Activated T-cell treated with anti-CD3 and anti-CD28 coated beads, Interleukin-2, amount 50 U/mL, for 24 hours (primary cell): Measurements from ENCODE around the gene APBA3.

Source experiments
- DNase-seq: peaks from one replicate; pipeline ENCODE4 v3.0.0-alpha.2; 2020
- H3K27ac Mint-ChIP-seq: 2 replicates; pipeline ENCODE4 v1.8.0; 2020; ENCODE audit warnings: mild to moderate bottlenecking, mixed read lengths
- H3K27me3 Mint-ChIP-seq: 2 replicates; pipeline ENCODE4 v1.8.0; 2020; ENCODE audit warnings: mixed read lengths
- H3K36me3 Mint-ChIP-seq: 2 replicates; pipeline ENCODE4 v1.8.0; 2020; ENCODE audit warnings: low read depth, mixed read lengths
- H3K4me1 Mint-ChIP-seq: 2 replicates; pipeline ENCODE4 v1.8.0; 2020; ENCODE audit warnings: low read depth, mixed read lengths
- H3K4me3 Mint-ChIP-seq: 2 replicates; pipeline ENCODE4 v1.8.0; 2020; ENCODE audit warnings: mild to moderate bottlenecking, moderate library complexity, mixed read lengths
- H3K9me3 Mint-ChIP-seq: 2 replicates; pipeline ENCODE4 v1.8.0; 2020; ENCODE audit warnings: mixed read lengths

The APBA3 gene

GRCh38 chr19:3752492-3752891 lies 9.0 kb downstream of the APBA3 start:
- Mint-ChIP-seq H3K4me1 (peaks cover 15% of the 10 kb centered on the region), H3K36me3 (peaks cover 58% of the 10 kb centered on the region), H3K4me3 (no peak overlapping the region), H3K27me3 (no peaks in the 10 kb centered on the region), H3K9me3 (no peaks in the 10 kb centered on the region), H3K27ac (no peak overlapping the region)
- no peak for DNase-seq

DNA sequence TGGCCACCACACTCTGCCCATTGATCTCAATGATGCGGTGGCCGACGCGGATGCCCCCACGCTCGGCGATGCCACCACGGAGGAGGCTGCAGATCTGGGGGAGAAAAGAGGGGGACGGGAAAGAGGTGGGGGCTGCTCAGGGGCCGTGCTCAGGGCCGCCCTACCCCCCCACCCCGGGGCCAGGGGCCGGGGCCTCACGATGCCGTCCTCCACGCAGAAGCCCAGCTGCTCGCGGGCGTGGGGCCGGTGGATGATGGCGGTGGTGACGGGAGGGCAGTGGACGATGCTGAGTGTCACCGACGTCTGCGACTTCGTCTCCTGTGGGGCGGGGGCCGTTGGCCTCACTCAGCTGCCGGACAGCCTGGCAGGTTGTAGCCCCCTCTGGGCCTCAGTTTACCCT lies 10.3 kb downstream of the APBA3 start:
- Mint-ChIP-seq H3K36me3 (peaks cover 52% of the 10 kb centered on the region), H3K4me1 (peaks cover 11% of the 10 kb centered on the region)

DNA sequence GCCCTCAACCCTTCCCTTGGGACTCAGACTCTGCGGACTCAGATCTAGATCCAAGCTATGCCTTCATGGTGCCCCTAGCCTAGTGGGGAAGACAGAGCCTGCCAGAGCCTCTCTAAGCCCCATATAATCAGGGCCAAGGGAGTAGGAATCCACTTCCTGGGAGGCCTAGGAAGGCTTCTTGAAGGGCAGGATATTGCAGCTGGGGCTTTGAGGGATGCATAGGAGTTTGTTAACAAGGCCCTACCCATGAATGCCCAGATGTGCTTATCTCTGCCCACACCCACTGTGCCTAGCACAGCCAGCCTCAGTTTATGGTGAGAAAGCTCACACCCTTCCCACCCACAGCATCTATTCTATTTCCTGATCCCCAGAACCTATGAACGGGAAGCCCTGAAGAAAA lies 11.3 kb downstream of the APBA3 start:
- H3K9me3 Mint-ChIP-seq: no peaks in the 10 kb centered on the region
- no peaks in the 10 kb centered on the region for H3K27me3 Mint-ChIP-seq
- peaks cover 46% of the 10 kb centered on the region for H3K36me3 Mint-ChIP-seq
- H3K27ac Mint-ChIP-seq: no peak overlapping the region
- no peak overlapping the region for H3K4me3 Mint-ChIP-seq
- peaks cover 6% of the 10 kb centered on the region for H3K4me1 Mint-ChIP-seq
- no peak for DNase-seq

More for the DNA sequence above, 10.3 kb downstream of the APBA3 start:
- Mint-ChIP-seq H3K9me3 (no peaks in the 10 kb centered on the region), H3K27me3 (no peaks in the 10 kb centered on the region), H3K4me3 (no peak overlapping the region), H3K27ac (no peak overlapping the region)
- DNase-seq: no peak

GRCh38 chr19:3748965-3749364 lies 12.5 kb downstream of the APBA3 start:
- Mint-ChIP-seq H3K36me3 (peaks cover 34% of the 10 kb centered on the region), H3K4me1 (no peaks in the 10 kb centered on the region), H3K4me3 (no peak overlapping the region), H3K27ac (no peak overlapping the region), H3K27me3 (no peaks in the 10 kb centered on the region), H3K9me3 (no peaks in the 10 kb centered on the region)
- DNase-seq: no peak

DNA sequence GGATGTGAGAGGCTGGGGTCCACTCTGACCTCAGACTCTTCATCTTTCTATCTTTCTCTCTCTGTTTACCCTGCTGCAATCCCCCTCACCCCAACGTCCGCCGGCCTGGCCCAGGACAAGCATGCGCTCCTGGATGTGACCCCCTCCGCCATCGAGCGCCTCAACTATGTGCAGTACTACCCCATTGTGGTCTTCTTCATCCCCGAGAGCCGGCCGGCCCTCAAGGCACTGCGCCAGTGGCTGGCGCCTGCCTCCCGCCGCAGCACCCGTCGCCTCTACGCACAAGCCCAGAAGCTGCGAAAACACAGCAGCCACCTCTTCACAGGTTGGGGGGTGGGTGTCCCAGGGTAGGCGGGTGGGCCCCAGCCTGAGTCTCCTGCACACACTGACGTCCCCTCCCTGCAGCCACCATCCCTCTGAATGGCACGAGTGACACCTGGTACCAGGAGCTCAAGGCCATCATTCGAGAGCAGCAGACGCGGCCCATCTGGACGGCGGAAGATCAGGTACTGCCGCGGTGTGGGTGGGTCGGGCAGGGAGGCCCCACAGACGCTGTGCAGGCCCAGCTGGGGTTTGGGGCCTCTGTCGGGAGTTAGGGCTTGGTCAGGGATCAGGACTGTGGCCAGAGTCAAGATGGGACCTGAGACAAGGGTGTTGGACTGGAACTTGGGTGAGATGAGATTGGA lies 15.0 kb downstream of the APBA3 start:
- no peak overlapping the region for H3K4me3 Mint-ChIP-seq
- H3K36me3 Mint-ChIP-seq: peaks cover 19% of the 10 kb centered on the region

DNA sequence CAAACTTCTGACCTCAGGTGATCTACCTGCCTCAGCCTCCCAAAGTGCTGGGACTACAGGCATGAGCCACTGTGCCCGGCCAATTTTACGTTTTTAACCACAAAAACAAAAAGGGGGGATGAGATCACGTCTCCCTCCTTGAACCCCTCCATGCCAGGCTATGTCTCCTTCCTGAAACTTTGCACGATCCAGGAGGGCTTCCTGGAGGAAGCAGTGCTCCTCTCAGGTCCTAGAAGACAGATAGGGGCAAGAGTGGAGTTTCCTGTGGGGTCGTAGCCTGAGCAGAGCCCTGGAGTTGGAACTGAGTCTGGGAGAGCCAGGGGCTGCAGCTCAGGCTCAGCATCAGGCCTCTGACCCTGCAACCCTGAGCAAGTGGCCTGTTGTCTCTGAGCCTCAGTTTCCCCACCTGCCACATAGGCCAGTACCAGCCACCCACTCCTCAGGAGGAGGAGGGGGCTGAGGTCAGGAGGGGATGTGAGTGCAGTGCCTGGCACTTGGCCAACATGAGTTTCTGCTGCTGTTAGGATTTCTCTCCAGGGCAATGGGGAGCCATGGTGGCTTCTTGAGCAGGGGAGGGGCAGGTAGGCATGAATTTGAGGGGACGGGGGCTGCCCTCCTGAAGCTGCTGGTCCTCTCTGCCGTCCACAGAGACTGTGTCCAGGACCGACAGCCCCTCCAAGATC lies 16.0 kb downstream of the APBA3 start:
- DNase-seq: no peak
- H3K9me3 Mint-ChIP-seq: no peaks in the 10 kb centered on the region
- H3K27me3 Mint-ChIP-seq: no peaks in the 10 kb centered on the region
- H3K4me3 Mint-ChIP-seq: no peak overlapping the region
- H3K4me1 Mint-ChIP-seq: no peaks in the 10 kb centered on the region
- no peak overlapping the region for H3K27ac Mint-ChIP-seq
- peaks cover 12% of the 10 kb centered on the region for H3K36me3 Mint-ChIP-seq

More for the DNA sequence above, 15.0 kb downstream of the APBA3 start:
- Mint-ChIP-seq H3K4me1 (no peaks in the 10 kb centered on the region), H3K27me3 (no peaks in the 10 kb centered on the region), H3K9me3 (no peaks in the 10 kb centered on the region), H3K27ac (no peak overlapping the region)
- DNase-seq: no peak

- no peak for DNase-seq
- H3K27ac Mint-ChIP-seq: no peak overlapping the region
- H3K4me3 Mint-ChIP-seq: no peak overlapping the region
- peaks cover 11% of the 10 kb centered on the region for H3K4me1 Mint-ChIP-seq
- no peaks in the 10 kb centered on the region for H3K27me3 Mint-ChIP-seq
- no peaks in the 10 kb centered on the region for H3K36me3 Mint-ChIP-seq
- H3K9me3 Mint-ChIP-seq: no peaks in the 10 kb centered on the region
Observed at GRCh38 chr19:3743486-3743885, 18.0 kb downstream of the APBA3 start.

- Mint-ChIP-seq H3K4me1 (peaks cover 15% of the 10 kb centered on the region), H3K27ac (no peak overlapping the region), H3K36me3 (no peaks in the 10 kb centered on the region), H3K4me3 (no peak overlapping the region), H3K9me3 (no peaks in the 10 kb centered on the region), H3K27me3 (no peaks in the 10 kb centered on the region)
- no peak for DNase-seq
Observed at GRCh38 chr19:3740431-3740830, 21.1 kb downstream of the APBA3 start.

DNA sequence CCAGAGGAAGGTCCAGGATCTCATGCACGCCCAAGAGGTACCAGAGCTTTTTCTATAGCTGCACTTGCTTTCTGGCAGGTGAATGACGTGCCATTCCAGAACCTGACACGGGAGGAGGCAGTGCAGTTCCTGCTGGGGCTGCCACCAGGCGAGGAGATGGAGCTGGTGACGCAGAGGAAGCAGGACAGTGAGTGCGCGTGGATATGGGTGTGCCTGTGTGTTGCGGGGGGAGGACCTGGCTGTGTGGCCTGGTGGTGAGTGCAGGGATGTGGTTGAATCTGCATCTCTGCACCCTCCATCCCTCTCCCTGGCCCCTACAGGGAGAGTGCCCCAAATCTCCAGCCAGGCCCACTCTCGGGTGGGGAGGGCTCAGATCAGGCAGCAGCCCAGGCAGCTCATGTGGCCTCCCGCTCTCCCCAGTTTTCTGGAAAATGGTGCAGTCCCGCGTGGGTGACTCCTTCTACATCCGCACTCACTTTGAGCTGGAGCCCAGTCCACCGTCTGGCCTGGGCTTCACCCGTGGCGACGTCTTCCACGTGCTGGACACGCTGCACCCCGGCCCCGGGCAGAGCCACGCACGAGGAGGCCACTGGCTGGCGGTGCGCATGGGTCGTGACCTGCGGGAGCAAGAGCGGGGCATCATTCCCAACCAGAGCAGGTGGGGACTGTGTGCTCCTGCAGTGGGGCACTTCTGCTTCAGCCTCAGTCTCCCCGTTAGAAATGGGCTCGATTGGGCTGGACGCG lies 22.8 kb downstream of the APBA3 start:
- H3K4me1 Mint-ChIP-seq: peaks cover 15% of the 10 kb centered on the region
- no peak overlapping the region for H3K4me3 Mint-ChIP-seq
- H3K36me3 Mint-ChIP-seq: no peaks in the 10 kb centered on the region
- H3K9me3 Mint-ChIP-seq: no peaks in the 10 kb centered on the region
- H3K27ac Mint-ChIP-seq: no peak overlapping the region
- no peak for DNase-seq
- H3K27me3 Mint-ChIP-seq: no peaks in the 10 kb centered on the region

DNA sequence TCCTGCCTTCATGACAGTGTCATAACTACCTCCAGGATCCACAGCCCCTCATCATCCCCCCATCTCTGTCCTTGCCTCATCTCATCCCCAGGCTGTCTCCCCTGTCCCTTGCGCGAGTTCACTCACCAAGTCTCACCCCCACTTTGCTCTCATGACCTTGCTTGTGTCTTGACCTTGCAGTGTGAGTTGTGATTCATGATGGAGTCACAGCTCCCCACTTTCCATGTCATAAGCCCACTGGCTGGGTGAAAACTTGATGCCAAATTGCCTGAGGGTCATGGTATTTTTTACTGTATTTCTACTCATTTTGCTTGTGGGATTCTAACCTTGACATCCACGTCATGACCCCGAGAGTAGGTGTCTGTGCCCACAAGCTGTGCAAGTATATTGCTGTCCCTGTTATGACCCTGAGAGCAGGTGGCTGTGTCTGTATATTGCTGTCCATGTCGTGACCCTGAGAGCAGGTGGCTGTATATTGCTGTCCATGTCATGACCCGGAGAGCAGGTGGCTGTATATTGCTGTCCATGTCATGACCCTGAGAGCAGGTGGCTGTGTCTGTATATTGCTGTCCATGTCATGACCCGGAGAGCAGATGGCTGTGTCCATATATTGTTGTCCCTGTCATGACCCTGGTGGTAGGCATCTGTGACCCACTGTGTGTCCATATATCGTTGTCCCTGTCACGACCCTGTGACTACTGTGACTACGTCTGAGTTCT lies 23.8 kb downstream of the APBA3 start:
- DNase-seq: no peak
- Mint-ChIP-seq H3K9me3 (no peaks in the 10 kb centered on the region), H3K4me3 (no peak overlapping the region), H3K27me3 (no peaks in the 10 kb centered on the region), H3K4me1 (peaks cover 15% of the 10 kb centered on the region), H3K27ac (no peak overlapping the region), H3K36me3 (no peaks in the 10 kb centered on the region)

DNA sequence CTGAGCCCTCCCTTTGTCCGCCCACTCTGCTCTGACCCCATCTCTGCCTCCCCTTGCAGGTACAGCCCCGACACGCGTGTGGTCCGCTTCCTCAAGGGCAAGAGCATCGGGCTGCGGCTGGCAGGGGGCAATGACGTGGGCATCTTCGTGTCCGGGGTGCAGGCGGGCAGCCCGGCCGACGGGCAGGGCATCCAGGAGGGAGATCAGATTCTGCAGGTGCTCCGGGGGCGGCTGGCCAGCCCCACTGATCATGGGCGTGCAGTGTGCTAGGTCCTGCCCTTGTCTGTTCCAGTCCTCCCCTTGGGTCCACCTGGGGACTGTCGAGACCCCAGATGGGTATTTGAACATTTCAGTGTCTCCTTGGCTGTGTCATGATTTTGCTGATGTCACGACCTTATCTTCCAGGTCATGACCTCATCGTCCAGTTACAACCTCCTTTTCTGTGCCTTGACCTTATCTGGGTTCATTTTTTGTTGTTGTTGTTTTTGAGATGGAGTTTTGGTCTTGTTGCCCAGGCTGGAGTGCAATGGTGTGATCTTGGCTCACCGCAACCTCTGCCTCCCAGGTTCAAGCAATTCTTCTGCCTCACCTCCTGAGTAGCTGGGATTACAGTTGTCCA lies 25.3 kb downstream of the APBA3 start:
- Mint-ChIP-seq H3K27me3 (no peaks in the 10 kb centered on the region), H3K4me3 (no peak overlapping the region), H3K27ac (no peak overlapping the region), H3K4me1 (peaks cover 15% of the 10 kb centered on the region), H3K36me3 (no peaks in the 10 kb centered on the region), H3K9me3 (no peaks in the 10 kb centered on the region)
- no peak for DNase-seq

DNA sequence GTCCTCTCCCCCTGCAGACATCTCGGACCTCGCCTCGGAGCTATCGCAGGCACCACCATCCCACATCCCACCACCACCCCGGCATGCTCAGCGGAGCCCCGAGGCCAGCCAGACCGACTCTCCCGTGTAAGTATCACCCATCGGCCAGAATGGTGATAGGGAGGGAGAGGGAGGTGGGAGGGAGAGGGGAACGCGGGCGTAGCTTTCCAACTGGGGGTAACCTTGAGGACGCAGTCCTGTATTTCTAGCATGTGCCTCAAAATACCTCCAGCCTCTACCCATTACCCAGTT lies 27.2 kb downstream of the APBA3 start:
- Mint-ChIP-seq H3K4me1 (peaks cover 10% of the 10 kb centered on the region), H3K9me3 (no peaks in the 10 kb centered on the region), H3K36me3 (no peaks in the 10 kb centered on the region), H3K27me3 (no peaks in the 10 kb centered on the region), H3K27ac (no peak overlapping the region), H3K4me3 (no peak overlapping the region)
- no peak for DNase-seq

- no peaks in the 10 kb centered on the region for H3K27me3 Mint-ChIP-seq
- no peak overlapping the region for H3K4me3 Mint-ChIP-seq
- no peak overlapping the region for H3K27ac Mint-ChIP-seq
- peaks cover 6% of the 10 kb centered on the region for H3K4me1 Mint-ChIP-seq
- no peak for DNase-seq
- no peaks in the 10 kb centered on the region for H3K9me3 Mint-ChIP-seq
- H3K36me3 Mint-ChIP-seq: no peaks in the 10 kb centered on the region
Observed at GRCh38 chr19:3733549-3734309, 27.8 kb downstream of the APBA3 start.

GRCh38 chr19:3732108-3732507 lies 29.4 kb downstream of the APBA3 start:
- Mint-ChIP-seq H3K27me3 (no peaks in the 10 kb centered on the region), H3K36me3 (no peaks in the 10 kb centered on the region), H3K27ac (no peak overlapping the region), H3K9me3 (no peaks in the 10 kb centered on the region), H3K4me3 (no peak overlapping the region), H3K4me1 (no peaks in the 10 kb centered on the region)
- no peak for DNase-seq
